ENCODE measurements around the gene ATIC.

GRCh38 chr2:215272918-215273317 lies 38.9 kb upstream of the ATIC start:
- TF ChIP-seq CTCF (IDR thresholded peaks at IDR 0.05) (no peak), POLR2A (IDR thresholded peaks at IDR 0.05) (no peak)

Data from gastroesophageal sphincter (tissue), 3 donors.